ENCODE results near the gene SLC25A1.

GRCh38 chr22:19151329-19152191, 27.0 kb downstream of the SLC25A1 start:
- TF ChIP-seq CTCF (IDR thresholded peaks at IDR 0.05) (no peak), REST (IDR thresholded peaks at IDR 0.05; ENCODE audit: insufficient read depth in 1 of 2, low read depth in 2 of 2, low read length in 1 of 2) (no peak)

All from Panc1 (cell line).